Measurements from ENCODE around the gene KDM4C. TPM values are rescaled to one million over a fixed set of nuclear protein-coding genes. Genes with fewer than 3 reads are reported as not detected.
A peak's percentile ranks its signal among the peaks of the same experiment; 100 is the strongest.

Gene KDM4C
- total and polyA plus RNA-seq, 2 of the 13 experiments (the other 11 are each of a cell fraction or from before 2014, with no cell fraction given) = 19.4 to 23.6 TPM

DNA sequence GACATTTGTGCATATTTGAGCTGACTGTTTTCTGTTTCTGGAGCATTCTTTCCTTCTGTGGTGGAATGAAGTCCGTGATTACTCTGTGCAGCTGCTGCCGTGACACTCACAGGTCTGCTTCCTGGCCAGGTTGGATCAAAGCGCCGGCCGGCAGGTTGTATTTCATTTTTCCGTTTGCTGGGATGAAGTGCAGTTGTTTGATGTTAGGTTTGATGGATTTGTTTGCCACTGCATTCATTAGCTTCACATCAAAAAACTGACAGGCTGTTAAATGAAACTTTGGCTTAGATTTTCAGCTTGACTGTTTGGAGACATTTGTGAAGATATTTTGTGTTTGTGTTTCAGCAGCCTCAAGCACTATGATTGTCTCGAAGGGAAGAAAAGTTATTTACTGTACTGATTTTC lies 140.1 kb downstream of the KDM4C start:
- peak overlapping the region; percentile 99 for H3K27ac ChIP-seq (ENCODE audit: extremely low read length, insufficient read depth, low read length)
- H3K79me2 ChIP-seq (ENCODE audit: insufficient read depth, low read length) = peaks cover 20% of the 10 kb centered on the region
- CTCF ChIA-PET (ENCODE audit: low intra/inter-chr PET ratio, low total read pairs) = no interaction called here
- H3K36me3 ChIP-seq (replicated peaks in 1 of 2; ENCODE audit: control insufficient read depth in 1 of 2, insufficient read depth in 2 of 2, low read length in 2 of 2) = peaks cover 3 to 14% of the 10 kb centered on the region in 2 experiments
- no TSS peak for BruUV-seq (replicated peaks)
- FAIRE-seq (peak; percentile 56), DNase-seq (ENCODE audit: low spot score) (peak; percentile 97), ATAC-seq (peak; percentile 80)
- peaks cover 98% of the 10 kb centered on the region for H3K4me1 ChIP-seq (ENCODE audit: insufficient read depth, low read length)
- no peaks in the 10 kb centered on the region for H4K20me1 ChIP-seq (ENCODE audit: insufficient read depth, low read length)
- in situ Hi-C loops (cut with HindIII; ENCODE audit: extremely low pct_ligation_motif_present, low pct_unique_long_range_greater_than_20kb) = no loop called here
- POLR2A ChIA-PET = interaction anchor here (0.5 to 3.2 kb wide), 7 partner anchors 20 to 142 kb away, joined by 3 to 16 read pairs (median 3); partner anchors contain the start of gene KDM4C
- H3K27me3 ChIP-seq (ENCODE audit: control insufficient read depth in 1 of 2, insufficient read depth in 2 of 2, low read length in 2 of 2) = no peaks in the 10 kb centered on the region
- H3K9ac ChIP-seq (ENCODE audit: insufficient read depth, low read depth, low read length) = peak overlapping the region; percentile 72
- H3K4me2 ChIP-seq (ENCODE audit: low read depth, low read length) = peak overlapping the region; percentile 55
- WGBS (ENCODE audit: low lambda C conversion rate) = 0% methylated on average over 7 of the region's 7 CpGs
- H3K9me3 ChIP-seq (ENCODE audit: low read length) = no peaks in the 10 kb centered on the region
- H2AFZ ChIP-seq (ENCODE audit: low read length) = no peak overlapping the region
- intact Hi-C loops (cut with micrococcal nuclease; ENCODE audit: unreplicated experiment) = loop anchor here (1.0 to 5.0 kb wide), 3 partner anchors 20 to 1271 kb away; partner anchors contain the start of gene RIC1
- H3K4me3 ChIP-seq (replicated peaks in 1 of 3; ENCODE audit: insufficient read depth in 1 of 3, low read depth in 2 of 3, low read length in 3 of 3) = peak overlapping the region in 2 of 3 experiments; percentile 15 to 20; a peak in 2 of 6 replicates
- peak; percentile 59 for TF ChIP-seq ZNF792 (CRISPR knock-in tag; IDR thresholded peaks at IDR 0.05)
- TF ChIP-seq ZNF75D (CRISPR knock-in tag; IDR thresholded peaks at IDR 0.05; ENCODE audit: borderline replicate concordance) = no peak
- peak; percentile 81 for TF ChIP-seq HOXA5 (CRISPR knock-in tag; IDR thresholded peaks at IDR 0.05)
- TF ChIP-seq MAFK (conservative IDR thresholded peaks at IDR 0.05 in 1 of 2, IDR thresholded peaks at IDR 0.05 in 1 of 2; ENCODE audit: low read length in 2 of 2) = no peak
- TF ChIP-seq DNMT3B (CRISPR knock-in tag; conservative IDR thresholded peaks at IDR 0.05) = 0 out of 2 replicates have a peak, but pooled peaks have one; percentile 38
- peak; percentile 60; the same call in 1 of the 2 replicates for TF ChIP-seq MAX (IDR thresholded peaks at IDR 0.05)
- no peak for TF ChIP-seq PAX8 (CRISPR knock-in tag; IDR thresholded peaks at IDR 0.05; ENCODE audit: borderline replicate concordance)
- TF ChIP-seq, protein P1, sequence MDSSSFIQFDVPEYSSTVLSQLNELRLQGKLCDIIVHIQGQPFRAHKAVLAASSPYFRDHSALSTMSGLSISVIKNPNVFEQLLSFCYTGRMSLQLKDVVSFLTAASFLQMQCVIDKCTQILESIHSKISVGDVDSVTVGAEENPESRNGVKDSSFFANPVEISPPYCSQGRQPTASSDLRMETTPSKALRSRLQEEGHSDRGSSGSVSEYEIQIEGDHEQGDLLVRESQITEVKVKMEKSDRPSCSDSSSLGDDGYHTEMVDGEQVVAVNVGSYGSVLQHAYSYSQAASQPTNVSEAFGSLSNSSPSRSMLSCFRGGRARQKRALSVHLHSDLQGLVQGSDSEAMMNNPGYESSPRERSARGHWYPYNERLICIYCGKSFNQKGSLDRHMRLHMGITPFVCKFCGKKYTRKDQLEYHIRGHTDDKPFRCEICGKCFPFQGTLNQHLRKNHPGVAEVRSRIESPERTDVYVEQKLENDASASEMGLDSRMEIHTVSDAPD (CRISPR knock-in tag; IDR thresholded peaks at IDR 0.05) = no peak
- no peak for TF ChIP-seq ZNF558 (CRISPR knock-in tag; IDR thresholded peaks at IDR 0.05; ENCODE audit: borderline replicate concordance)
- peak; percentile 65 for TF ChIP-seq ZGPAT (CRISPR knock-in tag; IDR thresholded peaks at IDR 0.05)
- TF ChIP-seq ZMYM3 (CRISPR knock-in tag; IDR thresholded peaks at IDR 0.05) = 0 out of 2 replicates have a peak, but pooled peaks have one; percentile 35
- no peak for TF ChIP-seq SMARCC2 (IDR thresholded peaks at IDR 0.05)
- peak; percentile 17; the same call in 1 of the 2 replicates for TF ChIP-seq HHEX (CRISPR knock-in tag; IDR thresholded peaks at IDR 0.05)
- peak; percentile 92 for TF ChIP-seq TARDBP (CRISPR knock-in tag; IDR thresholded peaks at IDR 0.05)
- TF ChIP-seq CEBPG (CRISPR knock-in tag; IDR thresholded peaks at IDR 0.05) = peak; percentile 29
- no peak for TF ChIP-seq HNRNPK (IDR thresholded peaks at IDR 0.05; ENCODE audit: low read depth, low read length, poor library complexity, severe bottlenecking)
- no peak for TF ChIP-seq ZZZ3 (CRISPR knock-in tag; IDR thresholded peaks at IDR 0.05; ENCODE audit: borderline replicate concordance)
- peak; percentile 93 for TF ChIP-seq FOXP4 (CRISPR knock-in tag; IDR thresholded peaks at IDR 0.05)
